SH-SY5Y (cell line): ENCODE data around the gene NAT16.

Source experiments
- GATA2 ChIP-seq: IDR thresholded peaks from 2 replicates; pipeline ENCODE4 v1.6.1; 2011; ENCODE audit warnings: mild to moderate bottlenecking, low read depth, low read length
- GATA3 ChIP-seq: IDR thresholded peaks from 2 replicates; pipeline ENCODE4 v1.6.1; 2011; ENCODE audit warnings: low read depth, mild to moderate bottlenecking, low read length, moderate library complexity

DNA sequence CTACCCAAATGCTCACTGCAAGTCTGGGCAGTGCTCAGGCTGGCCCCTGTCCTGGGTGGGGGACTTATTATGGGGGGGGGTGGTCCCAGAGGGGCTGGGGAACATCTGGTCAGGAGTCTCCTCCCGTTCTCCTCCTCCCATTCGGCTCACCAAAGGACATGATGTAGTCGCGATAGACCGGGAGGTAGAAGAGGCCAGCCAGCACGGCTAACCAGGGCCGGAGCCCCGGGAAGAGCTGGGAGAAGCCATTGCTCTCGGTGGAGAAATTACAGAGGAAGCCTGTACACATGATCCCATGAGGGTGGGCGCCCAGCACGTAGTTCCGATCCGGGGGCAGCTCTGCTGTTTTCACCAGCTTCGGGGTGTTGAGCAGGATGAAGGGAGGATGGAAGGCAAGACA, 18.4 kb upstream of the NAT16 start:
- TF ChIP-seq GATA3 (no peak), GATA2 (no peak)
